GM12891 (cell line): ENCODE measurements around the gene MAD1L1.

Source experiments
- DNase-seq: peaks from one replicate; pipeline ENCODE4 v3.0.0; 2011; ENCODE audit warnings: low spot score; ENCODE audit not compliant: insufficient read length
- FAIRE-seq: peaks from 2 replicates; lab custom pipeline; 2011; peaks lifted over from hg19 to GRCh38; lab: Jason Lieb, UNC
- PAX5 ChIP-seq: IDR thresholded peaks from 2 replicates; pipeline ENCODE4 v1.6.1; 2011; ENCODE audit warnings: low read length, moderate library complexity, mild to moderate bottlenecking; ENCODE audit not compliant: insufficient read depth, severe bottlenecking
- POLR2A ChIP-seq: IDR thresholded peaks from 2 replicates; pipeline ENCODE4 v1.6.1; 2011; ENCODE audit warnings: low read depth, low read length, control low read depth
- POLR2AphosphoS5 ChIP-seq: IDR thresholded peaks from 2 replicates; pipeline ENCODE4 v1.6.1; 2011; ENCODE audit warnings: low read depth, low read length, control low read depth
- POU2F2 ChIP-seq: IDR thresholded peaks from 2 replicates; pipeline ENCODE4 v1.6.1; 2011; ENCODE audit warnings: low read depth, mild to moderate bottlenecking, control low read depth, low read length, moderate library complexity
- SPI1 ChIP-seq: IDR thresholded peaks from 2 replicates; pipeline ENCODE4 v1.6.1; 2011; ENCODE audit warnings: low read depth, low read length, control low read depth
- TAF1 ChIP-seq: IDR thresholded peaks from 2 replicates; pipeline ENCODE4 v1.6.1; 2011; ENCODE audit warnings: low read depth, low read length, control low read depth

MAD1L1 gene

GRCh38 chr7:1950066-1950451 lies 282.7 kb downstream of the MAD1L1 start:
- TF ChIP-seq TAF1 = no peak
- no peak for TF ChIP-seq PAX5
- DNase-seq (no peak), FAIRE-seq (no peak)

GRCh38 chr7:1949681-1950055 lies 283.1 kb downstream of the MAD1L1 start:
- TF ChIP-seq TAF1 (no peak), POLR2A (no peak), POU2F2 (no peak), PAX5 (no peak), POLR2AphosphoS5 (no peak), SPI1 (no peak)
- FAIRE-seq (no peak), DNase-seq (no peak)

- FAIRE-seq (no peak), DNase-seq (no peak)
- TF ChIP-seq PAX5 = no peak
- no peak for TF ChIP-seq TAF1
- no peak for TF ChIP-seq POLR2AphosphoS5
- no peak for TF ChIP-seq SPI1
- no peak for TF ChIP-seq POU2F2
- TF ChIP-seq POLR2A = no peak
Observed at GRCh38 chr7:1948887-1949680, 283.7 kb downstream of the MAD1L1 start.

GRCh38 chr7:1948301-1948796 lies 284.4 kb downstream of the MAD1L1 start:
- FAIRE-seq (no peak), DNase-seq (no peak)
- TF ChIP-seq POU2F2 (no peak), SPI1 (no peak), PAX5 (no peak), POLR2A (no peak), POLR2AphosphoS5 (no peak)

- no peak for TF ChIP-seq POLR2AphosphoS5
- TF ChIP-seq TAF1 = no peak
- DNase-seq (no peak), FAIRE-seq (no peak)
Observed at GRCh38 chr7:1947586-1948217, 285.0 kb downstream of the MAD1L1 start.

GRCh38 chr7:1946773-1947450 lies 285.8 kb downstream of the MAD1L1 start:
- DNase-seq = no peak
- TF ChIP-seq SPI1 (no peak), PAX5 (no peak), TAF1 (no peak), POU2F2 (no peak), POLR2AphosphoS5 (no peak), POLR2A (no peak)
- FAIRE-seq = no peak

GRCh38 chr7:1946025-1946772 lies 286.5 kb downstream of the MAD1L1 start:
- FAIRE-seq (no peak), DNase-seq (no peak)
- TF ChIP-seq POU2F2 (no peak), TAF1 (no peak), PAX5 (no peak), POLR2AphosphoS5 (no peak), POLR2A (no peak), SPI1 (no peak)

GRCh38 chr7:1945558-1945957 lies 287.2 kb downstream of the MAD1L1 start:
- TF ChIP-seq PAX5 (no peak), POLR2A (no peak), SPI1 (no peak), POLR2AphosphoS5 (no peak), POU2F2 (no peak), TAF1 (no peak)
- DNase-seq = no peak
- no peak for FAIRE-seq

- FAIRE-seq (no peak), DNase-seq (no peak)
- TF ChIP-seq POLR2AphosphoS5 = no peak
- TF ChIP-seq TAF1 = no peak
- no peak for TF ChIP-seq POU2F2
- no peak for TF ChIP-seq POLR2A
Observed at GRCh38 chr7:1944619-1945210, 288.0 kb downstream of the MAD1L1 start.
